ENCODE data around the gene TERT.

The TERT gene

DNA sequence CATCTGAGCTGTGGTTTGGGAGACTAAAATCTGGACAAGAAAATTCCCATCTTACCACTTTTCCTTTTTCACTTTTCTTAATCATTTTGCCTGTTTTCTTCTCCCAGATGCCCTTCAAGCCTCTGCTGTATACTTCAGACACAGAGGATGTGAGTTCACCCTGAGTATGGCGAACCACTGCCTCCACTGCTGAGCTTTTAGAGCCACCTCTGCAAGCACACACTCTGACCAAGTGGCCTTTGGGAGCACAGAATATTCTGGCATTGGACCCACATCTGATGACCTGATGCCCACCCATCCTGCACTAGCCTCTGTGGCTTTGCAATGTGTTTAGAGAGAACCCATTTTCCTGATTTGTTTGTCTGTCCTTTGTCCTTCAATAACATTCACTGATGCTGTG lies 32.5 kb downstream of the TERT start:
- no peak for DNase-seq
- no peaks in the 10 kb centered on the region for H3K27me3 ChIP-seq (replicated peaks; ENCODE audit: control insufficient read depth, insufficient read depth, low read length, poor library complexity, severe bottlenecking)

DNA sequence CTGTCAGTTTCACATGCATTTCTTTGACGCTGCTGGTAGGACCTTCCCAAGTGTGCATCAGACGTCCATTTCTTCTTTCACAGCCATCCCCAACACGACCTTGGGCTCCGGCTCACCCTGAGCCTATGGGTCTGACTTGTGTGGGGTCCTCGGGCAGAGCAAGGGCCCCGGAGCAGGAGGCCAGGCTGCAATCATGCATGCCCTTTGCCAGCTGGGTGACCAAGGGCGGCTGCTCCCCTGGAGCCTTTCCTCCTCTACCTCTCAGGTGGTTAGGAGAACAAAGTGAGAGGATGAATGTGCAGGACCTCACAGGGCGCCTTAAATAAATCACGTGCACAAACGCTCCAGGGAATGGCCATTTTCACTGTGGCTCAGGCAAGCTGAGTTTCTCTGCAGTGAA lies 33.2 kb downstream of the TERT start:
- H3K9me3 ChIP-seq (ENCODE audit: control insufficient read depth, low read length) = no peaks in the 10 kb centered on the region
- H3K27ac ChIP-seq (ENCODE audit: insufficient read depth, low read length, poor library complexity, severe bottlenecking) = no peak overlapping the region
- no peak for DNase-seq
- no peaks in the 10 kb centered on the region for H3K4me1 ChIP-seq (ENCODE audit: control insufficient read depth, insufficient read depth, low read length, poor library complexity, severe bottlenecking)
- H3K4me3 ChIP-seq (ENCODE audit: insufficient read depth, low read depth, low read length, poor library complexity, severe bottlenecking) = no peak overlapping the region
- H3K27me3 ChIP-seq (replicated peaks; ENCODE audit: control insufficient read depth, insufficient read depth, low read length, poor library complexity, severe bottlenecking) = no peaks in the 10 kb centered on the region
- H3K36me3 ChIP-seq (ENCODE audit: control insufficient read depth, insufficient read depth, low read length) = no peaks in the 10 kb centered on the region

More for the DNA sequence above, 32.5 kb downstream of the TERT start:
- H3K36me3 ChIP-seq (ENCODE audit: control insufficient read depth, insufficient read depth, low read length) = no peaks in the 10 kb centered on the region
- no peaks in the 10 kb centered on the region for H3K4me1 ChIP-seq (ENCODE audit: control insufficient read depth, insufficient read depth, low read length, poor library complexity, severe bottlenecking)
- H3K4me3 ChIP-seq (ENCODE audit: insufficient read depth, low read depth, low read length, poor library complexity, severe bottlenecking) = no peak overlapping the region
- H3K27ac ChIP-seq (ENCODE audit: insufficient read depth, low read length, poor library complexity, severe bottlenecking) = no peak overlapping the region
- H3K9me3 ChIP-seq (ENCODE audit: control insufficient read depth, low read length) = no peaks in the 10 kb centered on the region

DNA sequence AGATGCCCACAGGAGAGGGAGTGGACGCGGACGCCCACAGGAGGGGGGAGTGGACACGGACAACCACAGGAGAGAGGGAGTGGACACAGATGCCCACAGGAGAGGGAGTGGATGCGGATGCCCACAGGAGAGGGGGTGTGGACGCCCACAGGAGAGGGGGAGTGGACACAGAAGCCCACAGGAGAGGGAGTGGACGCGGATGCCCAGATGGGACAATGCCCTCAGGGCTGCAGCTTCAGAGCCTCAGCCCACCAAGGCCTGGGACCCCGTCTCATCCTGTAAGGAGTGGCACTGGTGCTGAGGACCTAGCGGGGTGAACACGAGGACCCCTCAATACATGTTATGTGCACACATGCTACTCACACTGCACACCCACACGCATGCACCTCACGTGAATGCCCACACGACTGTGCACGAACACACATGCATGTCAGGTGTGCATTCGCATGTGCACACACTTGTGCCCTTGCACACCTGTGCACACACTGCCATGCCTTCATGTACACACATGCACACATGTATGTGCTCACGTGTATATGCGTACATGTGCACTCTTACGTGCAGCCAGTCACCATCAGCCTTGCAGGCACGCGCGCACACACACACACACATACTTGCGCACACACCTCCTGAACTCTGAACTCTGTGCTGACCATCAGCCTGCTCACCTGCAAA lies 34.9 kb downstream of the TERT start:
- H3K27ac ChIP-seq (ENCODE audit: insufficient read depth, low read length, poor library complexity, severe bottlenecking) = no peak overlapping the region
- H3K4me3 ChIP-seq (ENCODE audit: insufficient read depth, low read depth, low read length, poor library complexity, severe bottlenecking) = no peak overlapping the region
- no peak for DNase-seq
- H3K36me3 ChIP-seq (ENCODE audit: control insufficient read depth, insufficient read depth, low read length) = no peaks in the 10 kb centered on the region
- H3K9me3 ChIP-seq (ENCODE audit: control insufficient read depth, low read length) = no peaks in the 10 kb centered on the region
- H3K27me3 ChIP-seq (replicated peaks; ENCODE audit: control insufficient read depth, insufficient read depth, low read length, poor library complexity, severe bottlenecking) = no peaks in the 10 kb centered on the region
- peaks cover 8% of the 10 kb centered on the region for H3K4me1 ChIP-seq (ENCODE audit: control insufficient read depth, insufficient read depth, low read length, poor library complexity, severe bottlenecking)

DNA sequence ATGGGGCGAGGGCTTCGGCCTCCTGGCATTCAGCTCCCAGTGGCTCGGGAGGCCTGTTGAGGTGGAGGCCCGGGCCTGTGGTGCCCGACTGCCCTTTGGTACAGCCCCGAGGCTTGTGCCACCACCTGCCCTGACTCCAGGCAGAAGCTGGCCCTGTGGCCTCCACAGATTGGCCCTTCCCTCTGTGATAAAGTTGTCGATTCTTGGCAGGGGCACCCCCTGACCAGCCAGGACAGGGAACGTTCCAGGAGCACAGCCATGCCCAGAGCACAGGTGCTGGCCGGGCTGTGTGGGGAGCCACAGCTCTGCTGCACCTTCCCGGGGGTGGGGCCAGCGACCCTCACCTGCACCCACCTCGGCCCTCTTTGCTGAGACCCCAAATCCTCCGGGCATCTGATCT lies 37.0 kb downstream of the TERT start:
- DNase-seq = no peak
- H3K4me3 ChIP-seq (ENCODE audit: insufficient read depth, low read depth, low read length, poor library complexity, severe bottlenecking) = no peak overlapping the region
- H3K4me1 ChIP-seq (ENCODE audit: control insufficient read depth, insufficient read depth, low read length, poor library complexity, severe bottlenecking) = peaks cover 16% of the 10 kb centered on the region
- no peaks in the 10 kb centered on the region for H3K27me3 ChIP-seq (replicated peaks; ENCODE audit: control insufficient read depth, insufficient read depth, low read length, poor library complexity, severe bottlenecking)
- no peaks in the 10 kb centered on the region for H3K9me3 ChIP-seq (ENCODE audit: control insufficient read depth, low read length)
- H3K27ac ChIP-seq (ENCODE audit: insufficient read depth, low read length, poor library complexity, severe bottlenecking) = no peak overlapping the region
- H3K36me3 ChIP-seq (ENCODE audit: control insufficient read depth, insufficient read depth, low read length) = no peaks in the 10 kb centered on the region

DNA sequence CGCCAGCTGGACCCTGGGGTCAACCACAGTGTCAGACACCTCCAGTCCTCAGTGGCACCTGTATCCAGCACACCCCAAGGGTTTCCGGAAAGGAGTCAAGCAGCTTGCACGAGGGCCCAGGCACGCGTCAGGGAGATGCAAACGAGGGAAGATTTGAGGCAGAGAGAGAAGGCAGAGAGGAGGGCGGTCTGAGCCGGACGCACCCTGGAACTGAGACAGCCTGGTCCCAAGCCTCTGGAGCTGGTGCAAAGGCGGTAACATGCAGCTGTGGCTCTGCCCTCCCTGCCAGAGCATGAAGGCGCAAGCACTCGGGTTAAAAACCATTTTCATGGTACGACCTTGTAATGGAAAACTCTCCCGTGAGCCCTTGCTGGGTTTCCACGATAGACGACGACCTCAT lies 37.5 kb downstream of the TERT start:
- Histone ChIP-seq H3K9me3 (ENCODE audit: control insufficient read depth, low read length) (no peaks in the 10 kb centered on the region), H3K4me1 (ENCODE audit: control insufficient read depth, insufficient read depth, low read length, poor library complexity, severe bottlenecking) (peaks cover 16% of the 10 kb centered on the region), H3K27me3 (replicated peaks; ENCODE audit: control insufficient read depth, insufficient read depth, low read length, poor library complexity, severe bottlenecking) (no peaks in the 10 kb centered on the region), H3K4me3 (ENCODE audit: insufficient read depth, low read depth, low read length, poor library complexity, severe bottlenecking) (no peak overlapping the region), H3K27ac (ENCODE audit: insufficient read depth, low read length, poor library complexity, severe bottlenecking) (no peak overlapping the region), H3K36me3 (ENCODE audit: control insufficient read depth, insufficient read depth, low read length) (no peaks in the 10 kb centered on the region)
- no peak for DNase-seq

GRCh38 chr5:1256776-1257175 lies 38.1 kb downstream of the TERT start:
- H3K36me3 ChIP-seq (ENCODE audit: control insufficient read depth, insufficient read depth, low read length) = no peaks in the 10 kb centered on the region

GRCh38 chr5:1255081-1255561 lies 39.7 kb downstream of the TERT start:
- H3K36me3 ChIP-seq (ENCODE audit: control insufficient read depth, insufficient read depth, low read length) = no peaks in the 10 kb centered on the region
- H3K9me3 ChIP-seq (ENCODE audit: control insufficient read depth, low read length) = no peaks in the 10 kb centered on the region
- H3K4me1 ChIP-seq (ENCODE audit: control insufficient read depth, insufficient read depth, low read length, poor library complexity, severe bottlenecking) = peaks cover 16% of the 10 kb centered on the region
- H3K4me3 ChIP-seq (ENCODE audit: insufficient read depth, low read depth, low read length, poor library complexity, severe bottlenecking) = peak overlapping the region; percentile 39
- peak; percentile 23 to 34 (median 25) for DNase-seq
- no peaks in the 10 kb centered on the region for H3K27me3 ChIP-seq (replicated peaks; ENCODE audit: control insufficient read depth, insufficient read depth, low read length, poor library complexity, severe bottlenecking)
- H3K27ac ChIP-seq (ENCODE audit: insufficient read depth, low read length, poor library complexity, severe bottlenecking) = no peak overlapping the region

More at GRCh38 chr5:1256776-1257175, 38.1 kb downstream of the TERT start:
- H3K27ac ChIP-seq (ENCODE audit: insufficient read depth, low read length, poor library complexity, severe bottlenecking) = no peak overlapping the region
- H3K4me1 ChIP-seq (ENCODE audit: control insufficient read depth, insufficient read depth, low read length, poor library complexity, severe bottlenecking) = peaks cover 16% of the 10 kb centered on the region
- H3K27me3 ChIP-seq (replicated peaks; ENCODE audit: control insufficient read depth, insufficient read depth, low read length, poor library complexity, severe bottlenecking) = no peaks in the 10 kb centered on the region
- no peak for DNase-seq
- H3K4me3 ChIP-seq (ENCODE audit: insufficient read depth, low read depth, low read length, poor library complexity, severe bottlenecking) = no peak overlapping the region
- H3K9me3 ChIP-seq (ENCODE audit: control insufficient read depth, low read length) = no peaks in the 10 kb centered on the region

GRCh38 chr5:1254196-1254595 lies 40.7 kb downstream of the TERT start:
- Histone ChIP-seq H3K36me3 (ENCODE audit: control insufficient read depth, insufficient read depth, low read length) (no peaks in the 10 kb centered on the region), H3K4me1 (ENCODE audit: control insufficient read depth, insufficient read depth, low read length, poor library complexity, severe bottlenecking) (peaks cover 16% of the 10 kb centered on the region), H3K4me3 (ENCODE audit: insufficient read depth, low read depth, low read length, poor library complexity, severe bottlenecking) (no peak overlapping the region), H3K27ac (ENCODE audit: insufficient read depth, low read length, poor library complexity, severe bottlenecking) (no peak overlapping the region), H3K27me3 (replicated peaks; ENCODE audit: control insufficient read depth, insufficient read depth, low read length, poor library complexity, severe bottlenecking) (no peaks in the 10 kb centered on the region), H3K9me3 (ENCODE audit: control insufficient read depth, low read length) (no peaks in the 10 kb centered on the region)
- DNase-seq = no peak

DNA sequence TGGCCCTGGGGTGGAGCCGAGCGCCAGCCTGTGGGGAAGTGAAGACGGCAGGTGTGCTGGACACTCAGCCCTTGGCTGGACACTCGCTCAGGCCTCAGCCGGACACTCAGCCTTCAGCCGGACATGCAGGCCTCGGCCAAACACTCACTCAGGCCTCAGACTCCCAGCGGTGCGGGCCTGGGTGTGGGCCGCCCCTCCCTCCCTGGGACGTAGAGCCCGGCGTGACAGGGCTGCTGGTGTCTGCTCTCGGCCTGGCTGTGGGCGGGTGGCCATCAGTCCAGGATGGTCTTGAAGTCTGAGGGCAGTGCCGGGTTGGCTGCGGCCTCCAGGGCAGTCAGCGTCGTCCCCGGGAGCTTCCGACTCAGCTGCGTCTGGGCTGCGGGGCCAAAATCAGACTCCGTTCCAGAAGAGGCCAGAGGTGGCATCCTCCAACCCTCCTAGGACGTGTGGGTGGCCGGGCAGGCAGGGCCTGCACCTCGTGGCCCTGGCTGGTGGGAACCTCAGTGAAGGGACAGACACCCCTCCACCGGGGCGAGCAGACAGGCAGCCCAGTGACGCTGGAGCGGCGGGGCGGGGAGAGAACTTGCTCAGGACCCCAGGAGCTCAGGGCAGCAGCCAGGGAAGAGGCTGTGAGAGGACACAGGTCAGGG lies 41.3 kb downstream of the TERT start:
- no peaks in the 10 kb centered on the region for H3K36me3 ChIP-seq (ENCODE audit: control insufficient read depth, insufficient read depth, low read length)
- H3K27me3 ChIP-seq (replicated peaks; ENCODE audit: control insufficient read depth, insufficient read depth, low read length, poor library complexity, severe bottlenecking) = no peaks in the 10 kb centered on the region
- H3K4me1 ChIP-seq (ENCODE audit: control insufficient read depth, insufficient read depth, low read length, poor library complexity, severe bottlenecking) = peaks cover 16% of the 10 kb centered on the region
- DNase-seq = no peak
- no peak overlapping the region for H3K27ac ChIP-seq (ENCODE audit: insufficient read depth, low read length, poor library complexity, severe bottlenecking)
- H3K4me3 ChIP-seq (ENCODE audit: insufficient read depth, low read depth, low read length, poor library complexity, severe bottlenecking) = no peak overlapping the region
- H3K9me3 ChIP-seq (ENCODE audit: control insufficient read depth, low read length) = no peaks in the 10 kb centered on the region

GRCh38 chr5:1252681-1253080 lies 42.2 kb downstream of the TERT start:
- no peaks in the 10 kb centered on the region for H3K36me3 ChIP-seq (ENCODE audit: control insufficient read depth, insufficient read depth, low read length)
- H3K27ac ChIP-seq (ENCODE audit: insufficient read depth, low read length, poor library complexity, severe bottlenecking) = no peak overlapping the region
- H3K4me3 ChIP-seq (ENCODE audit: insufficient read depth, low read depth, low read length, poor library complexity, severe bottlenecking) = no peak overlapping the region
- H3K27me3 ChIP-seq (replicated peaks; ENCODE audit: control insufficient read depth, insufficient read depth, low read length, poor library complexity, severe bottlenecking) = no peaks in the 10 kb centered on the region
- no peaks in the 10 kb centered on the region for H3K9me3 ChIP-seq (ENCODE audit: control insufficient read depth, low read length)
- no peak for DNase-seq
- peaks cover 16% of the 10 kb centered on the region for H3K4me1 ChIP-seq (ENCODE audit: control insufficient read depth, insufficient read depth, low read length, poor library complexity, severe bottlenecking)

Data from effector memory CD4-positive, alpha-beta T cell (primary cell).